ENCODE data around the gene DNMT3A. TPM values are rescaled to one million over a fixed set of nuclear protein-coding genes. Genes with fewer than 3 reads are reported as not detected.

DNMT3A gene
- total RNA-seq, 4 donors from 2014 or later: 16.1 to 33.7 (median 21.0) TPM

GRCh38 chr2:25341011-25341727 is 556 bp downstream of the DNMT3A start:
- intact Hi-C loops (cut with DNase I; ENCODE audit: low total_unique reads): loop anchor here (10.0 kb wide), 1 partner anchor 66 kb away; no protein-coding TSS in a partner anchor
- Histone ChIP-seq H3K27me3 (no peaks in the 10 kb centered on the region), H3K9me3 (no peaks in the 10 kb centered on the region), H3K36me3 (no peaks in the 10 kb centered on the region), H3K4me3 (peak overlapping the region; percentile 53 to 82 (median 72)), H3K27ac (peak overlapping the region; percentile 81 to 91 (median 87)), H3K4me1 (peaks cover 15 to 44% (median 22%) of the 10 kb centered on the region in 4 donors)
- DNase-seq: peak; percentile 34
- TF ChIP-seq POLR2A (IDR thresholded peaks at IDR 0.05) (no peak), EP300 (IDR thresholded peaks at IDR 0.05; ENCODE audit: low read depth) (no peak), POLR2AphosphoS5 (IDR thresholded peaks at IDR 0.05) (no peak), CTCF (IDR thresholded peaks at IDR 0.05) (no peak)
- in situ Hi-C loops (cut with MboI; ENCODE audit: low pct_ligation_motif_present in 1 of 4, low pct_unique_long_range_greater_than_20kb in 1 of 4, low sequenced_read_pairs in 3 of 4): no loop called here
- WGBS, 2 donors (ENCODE audit: low coverage in 1 of 2): 1% methylated on average over 30 of the region's 104 CpGs; no CpG with 5 or more reads in 1 of the 2 donors

- Histone ChIP-seq H3K9me3 (no peaks in the 10 kb centered on the region), H3K27ac (peak overlapping the region; percentile 81 to 88 (median 86)), H3K36me3 (no peaks in the 10 kb centered on the region), H3K4me3 (peak overlapping the region; percentile 42 to 82 (median 72)), H3K27me3 (no peaks in the 10 kb centered on the region), H3K4me1 (peaks cover 15 to 50% (median 22%) of the 10 kb centered on the region in 4 donors)
- 6% methylated on average over 50 of the region's 73 CpGs; no CpG with 5 or more reads in 1 of the 2 donors for WGBS, 2 donors (ENCODE audit: low coverage in 1 of 2)
- peak; percentile 57 for DNase-seq
- TF ChIP-seq POLR2AphosphoS5 (IDR thresholded peaks at IDR 0.05): no peak
- no peak for TF ChIP-seq POLR2A (IDR thresholded peaks at IDR 0.05)
- TF ChIP-seq EP300 (IDR thresholded peaks at IDR 0.05; ENCODE audit: low read depth): no peak
- no peak for TF ChIP-seq CTCF (IDR thresholded peaks at IDR 0.05)
- in situ Hi-C loops (cut with MboI; ENCODE audit: low pct_ligation_motif_present in 1 of 4, low pct_unique_long_range_greater_than_20kb in 1 of 4, low sequenced_read_pairs in 3 of 4): no loop called here
- intact Hi-C loops (cut with DNase I; ENCODE audit: low total_unique reads): loop anchor here (10.0 kb wide), 1 partner anchor 66 kb away; no protein-coding TSS in a partner anchor
Measured at GRCh38 chr2:25340181-25340921, 1.4 kb downstream of the DNMT3A start.

GRCh38 chr2:25339791-25340180 is 1.9 kb downstream of the DNMT3A start:
- in situ Hi-C loops (cut with MboI; ENCODE audit: low pct_ligation_motif_present in 1 of 4, low pct_unique_long_range_greater_than_20kb in 1 of 4, low sequenced_read_pairs in 3 of 4) (no loop called here), intact Hi-C loops (cut with DNase I; ENCODE audit: low total_unique reads) (loop anchor here (10.0 kb wide), 1 partner anchor 65 kb away; no protein-coding TSS in a partner anchor)
- 27% methylated on average over 13 of the region's 18 CpGs; no CpG with 5 or more reads in 1 of the 2 donors for WGBS, 2 donors (ENCODE audit: low coverage in 1 of 2)
- TF ChIP-seq EP300 (IDR thresholded peaks at IDR 0.05; ENCODE audit: low read depth): no peak
- TF ChIP-seq POLR2A (IDR thresholded peaks at IDR 0.05): peak; percentile 18
- peak; percentile 28 to 48 (median 34) for TF ChIP-seq POLR2AphosphoS5 (IDR thresholded peaks at IDR 0.05)
- peak in 1 of 5 experiments; percentile 11 for TF ChIP-seq CTCF (IDR thresholded peaks at IDR 0.05)
- no peaks in the 10 kb centered on the region for H3K9me3 ChIP-seq
- no peaks in the 10 kb centered on the region for H3K27me3 ChIP-seq
- no peaks in the 10 kb centered on the region for H3K36me3 ChIP-seq
- DNase-seq: peak; percentile 69
- peak overlapping the region; percentile 42 to 82 (median 72) for H3K4me3 ChIP-seq
- H3K4me1 ChIP-seq: peaks cover 15 to 54% (median 22%) of the 10 kb centered on the region in 4 donors
- peak overlapping the region; percentile 81 to 88 (median 86) for H3K27ac ChIP-seq

GRCh38 chr2:25339211-25339674 is 2.5 kb downstream of the DNMT3A start:
- Histone ChIP-seq H3K36me3 (no peaks in the 10 kb centered on the region), H3K4me1 (peaks cover 15 to 57% (median 22%) of the 10 kb centered on the region in 4 donors), H3K4me3 (peak overlapping the region in 1 of 4 donors; percentile 76), H3K27ac (peak overlapping the region; percentile 81 to 88 (median 86)), H3K9me3 (no peaks in the 10 kb centered on the region), H3K27me3 (no peaks in the 10 kb centered on the region)
- intact Hi-C loops (cut with DNase I; ENCODE audit: low total_unique reads): no loop called here
- no peak for DNase-seq
- 67% methylated on average over 7 of the region's 8 CpGs; no CpG with 5 or more reads in 1 of the 2 donors for WGBS, 2 donors (ENCODE audit: low coverage in 1 of 2)
- TF ChIP-seq POLR2A (IDR thresholded peaks at IDR 0.05) (no peak), CTCF (IDR thresholded peaks at IDR 0.05) (no peak), POLR2AphosphoS5 (IDR thresholded peaks at IDR 0.05) (no peak), EP300 (IDR thresholded peaks at IDR 0.05; ENCODE audit: low read depth) (no peak)
- in situ Hi-C loops (cut with MboI; ENCODE audit: low pct_ligation_motif_present in 1 of 4, low pct_unique_long_range_greater_than_20kb in 1 of 4, low sequenced_read_pairs in 3 of 4): no loop called here
